Kidney (tissue), 14 donors: ENCODE measurements around the gene ARL3. TPM values are rescaled to one million over a fixed set of nuclear protein-coding genes. Genes with fewer than 3 reads are reported as not detected.
"Not testable (repeated sequence)": the region's sequence is repeated elsewhere in the genome, so short reads cannot be mapped to it uniquely, and the experiment has no call there.

Source experiments
- DNase-seq, 5 donors: peaks; one replicate each; pipeline ENCODE4 v3.0.0-alpha.2; 2013 to 2020
- FAIRE-seq: peaks from 2 replicates; lab custom pipeline; 2012; peaks lifted over from hg19 to GRCh38; lab: Jason Lieb, UNC
- H3K27ac ChIP-seq, 2 donors: one replicate each; pipeline ENCODE4 v1.7.0; 2013; ENCODE audit warnings: low read depth in 2 of 2, low read length in 2 of 2, inconsistent platforms in 1 of 2
- H3K27me3 ChIP-seq: one replicate; pipeline ENCODE4 v1.7.1; 2013; ENCODE audit warnings: low read length, inconsistent platforms; ENCODE audit not compliant: control insufficient read depth, insufficient read depth
- H3K36me3 ChIP-seq, 3 donors: one replicate each; pipeline versions ENCODE4 v1.7.0 to v1.7.1; 2013; ENCODE audit warnings: low read length in 3 of 3, control low read depth in 1 of 3, inconsistent platforms in 1 of 3; ENCODE audit not compliant: insufficient read depth in 3 of 3, control insufficient read depth in 2 of 3
- H3K4me1 ChIP-seq, 3 donors: one replicate each; pipeline versions ENCODE4 v1.7.0 to v1.7.1; 2013; ENCODE audit warnings: low read length in 3 of 3, inconsistent platforms in 1 of 3, low read depth in 1 of 3; ENCODE audit not compliant: control insufficient read depth in 2 of 3, insufficient read depth in 2 of 3
- H3K4me3 ChIP-seq, 3 donors: one replicate each; pipeline versions ENCODE4 v1.7.0 to v1.8.1; 2013; ENCODE audit warnings: low read length in 3 of 3, control low read depth in 1 of 3, inconsistent platforms in 1 of 3
- H3K9ac ChIP-seq, 3 donors: one replicate each; pipeline versions ENCODE4 v1.7.0 to v1.7.1; 2013; ENCODE audit warnings: low read length in 3 of 3, control low read depth in 1 of 3, inconsistent platforms in 1 of 3
- H3K9me3 ChIP-seq, 3 donors: one replicate each; pipeline versions ENCODE4 v1.7.0 to v1.7.1; 2013; ENCODE audit warnings: low read length in 3 of 3, control low read depth in 1 of 3, inconsistent platforms in 1 of 3; ENCODE audit not compliant: control insufficient read depth in 2 of 3, insufficient read depth in 1 of 3
- CTCF ChIP-seq: IDR thresholded peaks from 3 replicates; pipeline ENCODE4 v1.5.1; 2012; ENCODE audit warnings: mild to moderate bottlenecking, moderate library complexity, borderline replicate concordance; ENCODE audit not compliant: insufficient read depth; ENCODE audit errors: extremely low read depth
- intact Hi-C: fragments of 100-400 bp; cut with DNase I; formaldehyde crosslinking; loops from one replicate; pipeline ENCODE4 v1.11.1; 2022
- polyA plus RNA-seq: library from polyadenylated mRNA; stranded (reverse); fragments of 350-450 nt; fragmentation: Illumina TruSeq; extraction: RNeasy Lipid Tissue Mini Kit (QIAGEN cat#74804); gene quantifications from one replicate; pipeline ENCODE4 v1.2.3, GENCODE V29; 2014; ENCODE audit warnings: low read depth, low replicate concordance; ENCODE audit not compliant: insufficient read depth
- total RNA-seq: library from RNA; stranded (reverse); fragmentation: NEBNext Ultra II Directional; extraction: Animal tissue kit (Norgen Biotek cat#: 25700); gene quantifications from one replicate; pipeline ENCODE4 v1.2.1, GENCODE V29; 2021
- donor health status: control.
- donor health status: control.
- donor health status: control.
- donor health status: control.
- donor health status: control.
- donor health status: DM: yes; HTN: yes; CAD: no.
- donor health status: Normal renal cell carcinoma (clear cell type).

Gene ARL3
- total and polyA plus RNA-seq, 2 donors from 2014 or later, result 16.3 to 28.8 TPM

- peaks cover 0 to 13% (median 0%) of the 10 kb centered on the region in 3 donors for H3K4me1 ChIP-seq
- H3K36me3 ChIP-seq, result no peaks in the 10 kb centered on the region
- H3K27ac ChIP-seq, result peak overlapping the region; percentile 77 to 84
- H3K9ac ChIP-seq, result peak overlapping the region; percentile 91 to 98 (median 96)
- H3K4me3 ChIP-seq, result peak overlapping the region; percentile 87 to 98 (median 97)
- no peaks in the 10 kb centered on the region for H3K9me3 ChIP-seq
- intact Hi-C loops, result no loop called here
- FAIRE-seq (no peak), DNase-seq (peak in 4 of 5 donors; percentile 44 to 69 (median 66))
- H3K27me3 ChIP-seq, result no peaks in the 10 kb centered on the region
- no peak for TF ChIP-seq CTCF
Measured at GRCh38 chr10:102744374-102745051, 30.3 kb upstream of the ARL3 start.

DNA sequence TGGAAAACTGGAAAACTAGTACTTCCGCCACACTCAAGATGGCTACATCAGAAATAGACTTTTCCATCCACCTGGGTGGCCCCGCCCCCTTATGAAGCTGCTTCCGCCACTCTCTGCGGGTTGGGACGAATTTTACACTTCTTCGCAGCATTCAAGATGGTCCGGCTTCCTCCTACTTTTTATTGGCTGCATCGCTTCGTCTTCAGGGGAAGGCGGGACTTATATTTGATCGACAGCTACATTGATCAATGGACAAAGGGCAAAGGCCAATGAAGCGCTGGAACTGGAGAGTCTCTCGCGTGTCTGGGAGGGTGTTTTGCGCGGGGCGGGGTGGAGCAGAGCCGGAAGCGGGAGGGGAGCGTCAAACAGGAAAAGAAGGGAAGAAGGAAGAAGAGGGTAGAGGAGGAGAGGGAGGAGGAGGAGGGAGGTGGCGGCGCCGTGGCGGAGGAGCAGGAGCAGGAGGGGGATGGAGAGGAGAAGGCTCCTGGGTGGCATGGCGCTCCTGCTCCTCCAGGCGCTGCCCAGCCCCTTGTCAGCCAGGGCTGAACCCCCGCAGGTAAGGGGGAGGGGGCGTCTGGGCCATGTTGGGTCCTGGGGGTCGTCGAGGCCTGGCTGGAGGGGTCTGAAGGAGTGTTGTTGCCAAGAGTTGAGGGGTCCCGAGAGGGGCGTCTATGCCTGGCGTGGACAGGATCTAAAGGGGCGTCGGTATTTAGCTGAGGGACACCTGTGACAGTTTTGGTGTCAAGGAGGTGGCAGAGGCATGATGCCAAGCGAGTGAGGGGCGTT is 29.6 kb upstream of the ARL3 start, which contains the start of gene WBP1L:
Gene WBP1L, plus strand, starts transcription at position 361 of the 786 bp plus-strand sequence. Its CDS starts 106 bp downstream, at position 467.
- Histone ChIP-seq H3K27me3 (no peaks in the 10 kb centered on the region), H3K4me1 (peaks cover 0 to 13% (median 0%) of the 10 kb centered on the region in 3 donors), H3K9me3 (no peaks in the 10 kb centered on the region), H3K27ac (peak within 1 kb of the TSS; percentile 77 to 84), H3K36me3 (no peaks in the 10 kb centered on the region), H3K4me3 (peak within 1 kb of the TSS; percentile 87 to 98 (median 97)), H3K9ac (peak within 1 kb of the TSS; percentile 91 to 98 (median 96))
- DNase-seq (peak; percentile 98 to 100 (median 98)), FAIRE-seq (peak; percentile 99)
- no peak for TF ChIP-seq CTCF
- intact Hi-C loops, result no loop called here

- intact Hi-C loops, result no loop called here
- H3K9ac ChIP-seq, result peak overlapping the region in 1 of 3 donors; percentile 3
- TF ChIP-seq CTCF, result no peak
Measured at GRCh38 chr10:102743078-102743587, 28.9 kb upstream of the ARL3 start.

DNA sequence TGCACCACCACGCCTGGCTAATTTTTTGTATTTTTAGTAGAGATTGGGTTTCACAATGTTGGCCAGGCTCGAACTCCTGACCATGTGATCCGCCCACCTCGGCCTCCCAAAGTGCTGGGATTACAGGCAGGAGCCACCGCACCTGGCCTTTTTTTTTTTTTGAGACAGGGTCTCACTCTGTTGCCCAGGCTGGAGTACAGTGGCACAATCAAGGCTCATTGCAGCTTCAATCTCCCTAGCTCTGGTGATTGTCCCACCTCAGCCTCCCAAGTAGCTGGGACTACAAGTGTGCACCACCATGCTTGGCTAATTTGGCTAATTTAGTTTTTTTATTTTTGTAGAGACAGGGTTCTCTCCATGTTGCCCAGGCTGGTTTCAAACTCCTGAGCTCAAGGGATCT is 28.1 kb upstream of the ARL3 start:
- H3K9me3 ChIP-seq, H3K9ac ChIP-seq, H3K27ac ChIP-seq, H3K36me3 ChIP-seq, FAIRE-seq, DNase-seq, intact Hi-C loops, H3K27me3 ChIP-seq, H3K4me3 ChIP-seq: not testable (repeated sequence)
- H3K4me1 ChIP-seq, result peaks cover 0 to 13% (median 0%) of the 10 kb centered on the region in 3 donors

More at GRCh38 chr10:102743078-102743587, 28.9 kb upstream of the ARL3 start:
- no peaks in the 10 kb centered on the region for H3K9me3 ChIP-seq
- H3K4me3 ChIP-seq, result peak overlapping the region; percentile 36 to 37 (median 37)
- H3K4me1 ChIP-seq, result peaks cover 0 to 13% (median 0%) of the 10 kb centered on the region in 3 donors
- H3K36me3 ChIP-seq, result no peaks in the 10 kb centered on the region
- no peaks in the 10 kb centered on the region for H3K27me3 ChIP-seq
- FAIRE-seq (no peak), DNase-seq (no peak)
- no peak overlapping the region for H3K27ac ChIP-seq
